ENCODE measurements around the gene KRTAP9-1.
"Not testable (repeated sequence)": the region's sequence is repeated elsewhere in the genome, so short reads cannot be mapped to it uniquely, and the experiment has no call there.

The KRTAP9-1 gene

DNA sequence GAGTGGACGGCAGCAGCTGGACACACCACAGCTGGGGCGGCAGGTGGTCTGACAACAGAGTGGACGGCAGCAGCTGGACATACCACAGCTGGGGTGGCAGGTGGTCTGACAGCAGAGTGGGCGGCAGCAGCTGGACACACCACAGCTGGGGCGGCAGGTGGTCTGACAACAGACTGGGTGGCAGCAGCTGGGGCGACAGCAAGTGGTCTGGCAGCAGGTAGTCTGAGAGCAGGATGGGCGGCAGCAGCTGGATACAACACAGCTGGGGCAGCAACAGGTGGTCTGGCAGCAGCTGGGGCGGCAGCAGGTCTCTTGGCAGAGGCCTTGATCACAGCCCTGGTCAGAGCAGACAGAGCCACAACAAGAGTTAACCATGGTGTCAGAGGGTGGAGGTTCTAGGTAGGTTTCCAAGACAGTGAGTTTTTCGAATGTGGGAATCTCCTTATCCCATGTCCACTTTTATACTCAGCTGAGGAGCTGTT lies 5.2 kb upstream of the KRTAP9-1 start, which contains the start of gene KRTAP4-1:
Gene KRTAP4-1, minus strand, starts transcription at position 432 of the 482 bp plus-strand sequence. Its CDS starts 57 bp downstream, at position 375.
- DNase-seq: no peak

DNA sequence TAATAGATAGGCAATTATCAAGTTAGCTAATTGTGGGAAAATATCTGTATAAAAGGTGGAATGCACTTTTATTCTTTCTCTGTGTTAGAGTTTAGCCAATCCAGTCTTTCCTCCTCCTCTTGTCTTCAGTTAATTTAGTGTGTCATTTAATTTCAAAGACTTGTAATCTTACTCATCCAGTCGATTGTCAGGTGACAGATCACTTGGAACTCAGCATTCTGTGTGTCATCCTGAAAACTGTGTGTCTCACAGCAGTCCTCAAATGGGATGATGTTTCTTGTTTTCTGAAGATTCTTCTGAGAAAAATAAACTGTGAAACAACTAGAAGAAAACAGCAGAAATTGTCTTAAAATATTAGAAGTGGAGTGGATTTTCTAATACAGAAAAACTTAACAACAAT lies 4.7 kb upstream of the KRTAP9-1 start:
- DNase-seq: no peak

DNA sequence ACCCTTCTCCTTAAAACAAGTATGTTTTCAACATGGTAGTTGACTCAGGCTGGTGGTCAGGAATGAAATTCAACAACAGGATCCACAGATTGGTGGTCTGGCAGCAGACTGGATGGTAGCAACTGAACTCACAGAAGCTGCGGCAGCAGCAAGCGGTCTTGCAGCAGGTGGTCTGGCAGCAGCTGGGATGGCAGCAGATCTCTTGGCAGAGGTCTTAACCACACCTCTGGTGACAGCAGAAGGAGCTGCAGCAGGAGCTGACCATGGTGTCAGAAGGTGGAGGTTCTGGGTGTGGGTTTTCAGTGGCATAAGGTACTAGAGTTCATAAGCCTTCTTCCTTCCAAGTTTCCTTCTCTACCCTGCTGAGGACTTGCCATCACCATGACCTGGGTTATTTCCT lies 2.8 kb upstream of the KRTAP9-1 start:
- no peak for DNase-seq

DNA sequence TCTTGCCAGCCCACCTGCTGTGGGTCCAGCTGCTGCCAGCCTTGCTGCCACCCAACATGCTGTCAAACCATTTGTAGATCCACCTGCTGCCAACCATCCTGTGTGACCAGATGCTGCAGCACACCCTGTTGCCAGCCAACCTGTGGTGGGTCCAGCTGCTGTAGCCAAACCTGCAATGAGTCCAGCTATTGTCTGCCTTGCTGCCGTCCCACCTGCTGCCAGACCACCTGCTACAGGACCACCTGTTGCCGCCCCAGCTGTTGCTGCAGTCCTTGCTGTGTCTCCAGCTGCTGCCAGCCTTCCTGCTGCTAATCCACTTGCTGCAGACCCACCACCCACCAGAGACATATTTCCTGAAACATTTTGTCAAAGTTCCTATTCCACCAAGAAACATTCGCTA lies 641 bp downstream of the KRTAP9-1 start:
- no peak for DNase-seq

DNA sequence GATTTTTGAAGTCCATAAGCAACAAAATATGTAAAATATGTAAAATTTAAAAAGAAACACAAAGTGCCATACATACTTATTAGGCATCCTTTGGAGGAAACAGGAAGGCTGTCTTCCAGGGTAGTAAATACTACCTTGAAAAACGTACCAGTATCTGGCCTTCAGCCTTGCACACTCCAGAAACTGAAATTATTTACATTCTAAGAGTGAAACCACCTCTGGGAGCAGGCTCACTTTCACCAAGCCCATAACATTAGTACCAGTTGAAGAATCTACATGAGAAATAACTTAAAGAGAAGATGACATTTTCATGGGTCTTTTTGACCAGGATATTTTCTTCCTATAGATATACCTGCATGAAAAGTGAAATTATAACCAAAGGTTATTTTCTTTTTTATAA lies 6.4 kb downstream of the KRTAP9-1 start:
- DNase-seq: no peak

DNA sequence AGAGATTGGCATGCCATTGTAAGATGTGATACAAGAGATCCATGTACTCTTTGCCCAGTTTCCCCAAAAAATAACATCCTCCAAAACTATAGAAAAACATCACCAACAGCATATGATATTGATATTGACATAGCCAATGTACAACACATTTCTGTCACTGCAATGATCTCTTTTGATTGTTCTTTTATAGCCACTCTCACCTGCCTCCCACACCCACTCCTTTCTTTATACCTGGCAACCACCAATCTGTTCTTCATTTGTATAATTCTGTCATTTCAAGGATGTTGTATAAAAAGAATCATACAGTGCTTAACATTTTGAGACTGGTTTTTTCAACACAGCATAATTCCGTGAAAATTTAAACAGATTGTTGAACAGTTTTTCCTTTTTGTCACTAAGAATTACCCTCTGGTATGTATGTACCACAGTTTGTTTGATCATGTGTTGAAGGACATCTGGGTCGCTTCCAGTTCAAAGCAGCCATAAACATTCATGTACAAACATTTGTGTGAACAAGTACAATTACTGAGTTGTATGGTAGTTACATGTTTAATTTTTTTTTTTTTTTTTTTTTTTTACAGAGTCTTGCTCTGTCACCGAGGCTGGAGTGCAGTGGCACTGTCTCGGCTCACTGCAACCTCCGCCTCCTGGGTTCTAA lies 9.9 kb downstream of the KRTAP9-1 start:
- no peak for DNase-seq

DNA sequence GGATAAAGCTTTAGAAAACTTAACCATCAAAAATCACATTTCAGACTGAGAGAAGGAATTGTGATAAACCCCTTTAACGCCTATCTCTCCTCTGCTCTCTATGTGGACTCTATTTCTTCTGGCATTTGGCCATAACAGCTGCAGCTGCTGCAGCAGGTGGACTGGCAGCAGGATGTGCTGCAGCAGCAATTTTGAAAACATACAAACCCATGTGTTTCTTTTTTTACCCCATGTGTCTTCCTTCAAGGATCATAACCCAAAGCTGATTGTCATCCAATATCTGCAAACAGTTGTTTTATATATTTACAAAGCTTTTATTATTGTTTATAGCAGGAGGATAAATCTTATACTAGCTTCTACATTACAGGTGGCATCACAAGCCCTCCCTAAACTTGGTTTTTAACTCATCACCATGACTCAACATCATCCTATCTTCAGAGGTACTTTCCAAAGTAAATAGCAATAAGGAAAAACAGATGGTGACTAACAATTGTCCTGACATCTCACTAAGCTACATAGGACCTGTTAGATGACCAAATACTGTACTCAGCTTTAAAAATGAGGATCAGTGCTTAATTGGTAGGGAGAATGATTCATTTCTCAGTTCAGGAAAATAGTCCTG lies 22.3 kb downstream of the KRTAP9-1 start:
- DNase-seq: no peak

DNA sequence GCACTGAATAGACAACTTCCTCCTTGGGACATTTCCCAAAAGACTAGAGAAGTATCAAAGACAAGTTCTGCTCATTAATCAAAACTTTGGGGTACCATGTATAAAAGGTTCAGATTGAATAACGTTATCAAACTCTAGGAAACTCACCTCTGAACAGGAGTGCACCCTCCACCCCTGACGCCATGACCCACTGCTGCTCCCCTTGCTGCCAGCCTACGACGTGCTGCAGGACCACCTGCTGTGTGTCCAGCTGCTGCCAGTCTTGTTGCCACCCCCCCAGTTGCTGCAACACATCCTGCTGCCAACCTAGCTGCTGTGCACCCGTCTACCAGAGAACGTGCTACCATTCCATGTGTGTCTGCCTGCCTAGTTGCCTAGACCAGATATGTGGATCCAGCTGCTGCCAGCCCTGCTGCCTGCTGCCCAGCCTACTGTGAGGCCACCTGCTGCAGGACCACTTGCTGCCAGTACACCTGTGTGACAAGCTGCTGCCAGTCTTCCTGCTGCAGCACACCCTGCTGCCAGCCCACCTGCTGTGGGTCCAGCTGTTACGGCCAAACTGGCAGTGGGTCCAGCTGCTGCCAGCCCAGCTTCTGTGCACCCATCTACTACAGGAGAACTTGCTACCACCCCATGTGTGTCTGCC lies 23.0 kb downstream of the KRTAP9-1 start:
- no peak for DNase-seq

DNA sequence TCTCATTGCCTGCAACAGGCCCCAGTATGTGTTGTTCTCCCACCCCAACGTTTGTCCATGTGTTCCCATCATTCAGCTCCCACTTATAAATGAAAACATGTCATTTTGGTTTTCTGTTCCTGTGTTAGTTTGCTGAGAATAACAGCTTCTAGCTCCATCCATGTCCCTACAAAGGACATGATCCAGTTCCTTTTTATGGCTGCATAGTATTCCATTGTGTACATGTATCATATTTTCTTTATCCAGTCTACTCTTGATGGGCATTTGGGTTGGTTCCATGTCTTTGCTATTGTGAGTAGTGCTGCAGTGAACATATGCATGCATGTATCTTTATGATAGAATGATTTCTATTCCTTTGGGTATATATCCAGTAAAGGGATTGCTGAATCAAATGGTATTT lies 26.0 kb downstream of the KRTAP9-1 start:
- DNase-seq: no peak

DNA sequence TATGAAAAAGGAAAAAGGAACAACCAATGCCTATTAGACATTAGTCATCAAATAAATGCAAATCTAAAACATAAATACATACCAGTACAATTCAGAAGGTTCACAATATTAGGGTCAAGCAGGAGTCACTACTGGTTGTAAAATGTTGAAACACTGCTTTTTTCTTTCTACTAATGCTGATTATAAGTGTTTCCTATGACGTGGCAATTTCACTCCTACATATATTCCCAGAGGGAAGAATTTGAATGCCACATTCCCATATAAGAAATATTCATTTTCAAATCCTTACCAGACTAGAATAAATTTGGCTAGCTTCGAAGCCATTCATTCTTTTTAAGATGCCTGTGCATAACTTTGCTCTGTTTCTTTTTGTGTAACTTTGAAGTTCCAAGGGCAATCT lies 34.1 kb downstream of the KRTAP9-1 start:
- DNase-seq: no peak

DNA sequence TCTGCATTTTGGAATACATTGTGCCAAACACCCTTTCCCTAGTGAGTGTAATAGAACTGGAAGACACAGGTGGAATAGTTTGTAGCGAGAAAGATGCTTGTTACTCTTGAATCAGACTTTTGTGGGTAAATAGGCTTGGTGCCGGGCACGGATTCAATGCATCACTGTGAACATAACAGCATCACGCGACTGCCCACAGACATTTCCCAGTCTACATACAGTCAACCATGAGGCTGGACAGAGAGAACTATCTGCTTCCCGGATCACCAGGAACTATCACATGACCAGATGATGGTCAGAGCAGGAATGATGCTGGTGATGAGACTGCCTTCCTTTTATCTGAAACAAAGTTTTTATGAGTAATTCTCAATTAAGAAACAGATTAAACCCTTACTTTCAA lies 36.4 kb downstream of the KRTAP9-1 start:
- DNase-seq: no peak

DNA sequence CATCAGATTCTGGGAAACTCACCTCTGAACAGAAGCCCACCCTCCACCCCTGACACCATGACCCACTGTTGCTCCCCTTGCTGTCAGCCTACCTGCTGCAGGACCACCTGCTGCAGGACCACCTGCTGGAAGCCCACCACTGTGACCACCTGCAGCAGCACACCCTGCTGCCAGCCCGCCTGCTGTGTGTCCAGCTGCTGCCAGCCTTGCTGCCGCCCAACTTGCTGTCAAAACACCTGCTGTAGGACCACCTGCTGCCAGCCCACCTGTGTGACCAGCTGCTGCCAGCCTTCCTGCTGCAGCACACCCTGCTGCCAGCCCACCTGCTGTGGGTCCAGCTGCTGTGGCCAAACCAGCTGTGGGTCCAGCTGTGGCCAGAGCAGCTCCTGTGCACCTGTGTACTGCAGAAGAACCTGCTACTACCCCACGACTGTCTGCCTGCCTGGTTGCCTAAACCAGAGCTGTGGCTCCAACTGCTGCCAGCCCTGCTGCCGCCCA lies 37.0 kb downstream of the KRTAP9-1 start, which contains the start of gene KRTAP9-2:
Gene KRTAP9-2, plus strand, starts transcription at position 51 of the 498 bp plus-strand sequence. Its CDS starts 7 bp downstream, at position 58.
- DNase-seq: not testable (repeated sequence)

DNA sequence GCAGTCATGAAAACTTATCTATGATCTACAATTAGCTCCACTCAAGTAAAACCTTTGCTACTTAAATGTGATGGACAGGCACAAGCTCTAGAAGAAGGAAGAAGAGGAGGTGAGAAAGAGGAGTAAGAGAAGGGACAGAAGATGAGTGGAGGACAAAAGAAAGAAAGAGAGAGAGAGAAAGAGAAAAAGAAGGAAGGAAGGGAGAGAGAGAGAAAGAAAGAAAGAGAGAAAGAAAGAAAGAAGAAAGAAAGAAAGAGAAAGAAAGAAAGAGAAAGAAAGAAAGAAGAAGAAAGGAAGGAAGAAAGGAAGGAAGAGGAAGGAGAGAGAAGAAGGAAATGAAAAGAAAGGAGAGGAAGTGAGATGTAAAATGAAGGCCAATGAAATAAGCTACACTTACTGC lies 40.4 kb downstream of the KRTAP9-1 start:
- no peak for DNase-seq

DNA sequence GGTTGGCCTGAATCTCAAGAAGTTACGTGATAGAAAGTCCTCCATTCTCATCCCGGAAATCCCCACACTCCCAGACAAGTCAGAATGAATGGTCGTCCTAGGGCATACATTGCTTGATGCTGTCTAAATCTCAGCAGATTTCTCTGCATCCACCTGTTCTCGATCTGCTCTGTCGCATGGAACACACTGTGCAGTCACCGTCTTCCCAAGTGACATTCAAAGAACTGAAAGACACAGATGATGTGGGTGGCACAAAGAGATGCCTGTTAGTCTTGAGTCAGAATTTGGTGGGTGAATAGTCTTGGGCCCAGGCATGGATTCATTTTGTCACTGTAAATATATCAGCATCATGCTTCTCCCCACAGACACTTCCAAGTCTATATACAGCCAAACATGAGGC lies 42.0 kb downstream of the KRTAP9-1 start:
- no peak for DNase-seq

DNA sequence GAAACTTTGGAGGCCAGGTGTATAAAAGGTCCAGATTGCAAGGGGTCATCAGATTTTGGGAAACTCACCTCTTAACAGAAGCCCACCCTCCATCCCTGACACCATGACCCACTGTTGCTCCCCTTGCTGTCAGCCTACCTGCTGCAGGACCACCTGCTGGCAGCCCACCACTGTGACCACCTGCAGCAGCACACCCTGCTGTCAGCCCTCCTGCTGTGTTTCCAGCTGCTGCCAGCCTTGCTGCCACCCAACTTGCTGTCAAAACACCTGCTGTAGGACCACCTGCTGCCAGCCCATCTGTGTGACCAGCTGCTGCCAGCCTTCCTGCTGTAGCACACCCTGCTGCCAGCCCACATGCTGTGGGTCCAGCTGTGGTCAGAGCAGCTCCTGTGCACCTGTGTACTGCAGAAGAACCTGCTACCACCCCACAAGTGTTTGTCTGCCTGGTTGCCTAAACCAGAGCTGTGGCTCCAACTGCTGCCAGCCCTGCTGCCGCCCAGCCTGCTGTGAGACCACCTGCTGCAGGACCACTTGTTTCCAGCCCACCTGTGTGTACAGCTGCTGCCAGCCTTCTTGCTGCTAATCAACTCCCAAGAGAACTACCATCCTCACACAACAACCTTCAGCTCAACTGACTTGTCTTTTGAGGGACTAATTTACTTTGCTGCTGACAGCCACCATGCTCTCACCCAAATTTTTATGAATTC lies 42.9 kb downstream of the KRTAP9-1 start, which contains the start of gene KRTAP9-3:
Gene KRTAP9-3, plus strand, starts transcription at position 51 of the 707 bp plus-strand sequence. Its CDS starts 53 bp downstream, at position 104.
- not testable (repeated sequence) for DNase-seq

DNA sequence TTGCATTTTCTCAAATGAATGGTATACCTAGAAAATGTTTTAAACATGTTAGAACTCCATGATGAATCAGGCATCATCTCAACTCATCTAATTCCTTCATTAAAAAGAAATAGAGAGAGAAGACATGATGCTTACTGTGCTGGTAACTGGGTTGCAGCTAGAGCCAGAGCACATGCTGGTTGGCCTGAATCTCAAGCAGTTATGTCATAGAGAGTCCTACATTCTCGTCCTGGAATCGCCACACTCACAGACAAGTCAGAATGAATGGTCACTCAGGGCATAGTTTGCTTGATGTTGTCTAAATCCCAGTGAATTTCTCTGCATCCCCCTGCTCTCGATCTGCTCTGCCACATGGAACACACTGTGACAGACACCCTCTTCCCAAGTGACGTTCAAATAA lies 47.4 kb downstream of the KRTAP9-1 start:
- not testable (repeated sequence) for DNase-seq

DNA sequence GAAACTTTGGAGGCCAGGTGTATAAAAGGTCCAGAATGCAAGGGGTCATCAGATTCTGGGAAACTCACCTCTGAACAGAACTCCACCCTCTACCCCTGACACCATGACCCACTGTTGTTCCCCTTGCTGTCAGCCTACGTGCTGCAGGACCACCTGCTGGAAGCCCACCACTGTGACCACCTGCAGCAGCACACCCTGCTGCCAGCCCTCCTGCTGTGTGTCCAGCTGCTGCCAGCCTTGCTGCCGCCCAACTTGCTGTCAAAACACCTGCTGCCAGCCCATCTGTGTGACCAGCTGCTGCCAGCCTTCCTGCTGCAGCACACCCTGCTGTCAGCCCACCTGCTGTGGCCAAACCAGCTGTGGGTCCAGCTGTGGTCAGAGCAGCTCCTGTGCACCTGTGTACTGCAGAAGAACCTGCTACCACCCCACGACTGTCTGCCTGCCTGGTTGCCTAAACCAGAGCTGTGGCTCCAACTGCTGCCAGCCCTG lies 48.3 kb downstream of the KRTAP9-1 start, which contains the start of gene KRTAP9-8:
Gene KRTAP9-8, plus strand, starts transcription at position 51 of the 489 bp plus-strand sequence. Its CDS starts 53 bp downstream, at position 104.
- not testable (repeated sequence) for DNase-seq
